Stimulated activated CD8-positive, alpha-beta memory T cell treated with anti-CD3 and anti-CD28 coated beads, Interleukin-2, amount 100 ng/mL, for 1 hour (primary cell): ENCODE data around the gene SIM2.

Experiments used
- DNase-seq, 2 donors: peaks; one replicate each; pipeline ENCODE4 v3.0.0-alpha.2; 2020; ENCODE audit warnings: low read depth in 2 of 2

SIM2 gene

GRCh38 chr21:36716836-36717235 lies 17.9 kb downstream of the SIM2 start:
- no peak for DNase-seq

GRCh38 chr21:36717976-36718375 lies 19.1 kb downstream of the SIM2 start:
- no peak for DNase-seq

- no peak for DNase-seq
Measured at GRCh38 chr21:36718951-36719501, 20.1 kb downstream of the SIM2 start.

- DNase-seq, result no peak
Measured at GRCh38 chr21:36719614-36720013, 20.7 kb downstream of the SIM2 start.

- no peak for DNase-seq
Measured at GRCh38 chr21:36721817-36722216, 22.9 kb downstream of the SIM2 start.

- no peak for DNase-seq
Measured at GRCh38 chr21:36722370-36723368, 23.8 kb downstream of the SIM2 start.

GRCh38 chr21:36723371-36723881 lies 24.5 kb downstream of the SIM2 start:
- DNase-seq, result no peak

- no peak for DNase-seq
Measured at GRCh38 chr21:36724660-36725059, 25.7 kb downstream of the SIM2 start.

- no peak for DNase-seq
Measured at GRCh38 chr21:36725793-36726386, 27.0 kb downstream of the SIM2 start.

- no peak for DNase-seq
Measured at GRCh38 chr21:36727866-36728265, 29.0 kb downstream of the SIM2 start.

- no peak for DNase-seq
Measured at GRCh38 chr21:36728371-36729111, 29.6 kb downstream of the SIM2 start.

GRCh38 chr21:36729310-36729970 lies 30.5 kb downstream of the SIM2 start:
- no peak for DNase-seq

GRCh38 chr21:36730291-36731281 lies 31.7 kb downstream of the SIM2 start:
- DNase-seq, result no peak

GRCh38 chr21:36732217-36732616 lies 33.3 kb downstream of the SIM2 start:
- DNase-seq, result no peak

- DNase-seq, result no peak
Measured at GRCh38 chr21:36732761-36733160, 33.8 kb downstream of the SIM2 start.

GRCh38 chr21:36733857-36734256 lies 34.9 kb downstream of the SIM2 start:
- no peak for DNase-seq

- DNase-seq, result no peak
Measured at GRCh38 chr21:36734367-36735200, 35.7 kb downstream of the SIM2 start.

GRCh38 chr21:36735201-36735515 lies 36.2 kb downstream of the SIM2 start:
- DNase-seq, result no peak

GRCh38 chr21:36735724-36736320 lies 36.9 kb downstream of the SIM2 start:
- DNase-seq, result no peak
